Stomach (tissue), 9 donors: ENCODE results near the gene STOX1. TPM values are rescaled to one million over a fixed set of nuclear protein-coding genes. Genes with fewer than 3 reads are reported as not detected.
"Not testable (repeated sequence)": the region's sequence is repeated elsewhere in the genome, so short reads cannot be mapped to it uniquely, and the experiment has no call there.

ENCODE experiments used
- DNase-seq, 2 donors: peaks; one replicate each; pipeline versions ENCODE4 v3.0.0 to v3.0.0-alpha.2; 2013 to 2019
- H3K27ac ChIP-seq, 5 donors: fragments of 200-600 bp in 4 of 5; sonication (generic) in 4 of 5; one replicate each; pipeline ENCODE4 v1.5.1; 2013 to 2019; ENCODE audit warnings: mild to moderate bottlenecking in 1 of 5, moderate library complexity in 1 of 5
- H3K27me3 ChIP-seq, 3 donors: fragments of 200-600 bp; sonication (generic); one replicate each; pipeline ENCODE4 v1.5.1; 2017 to 2019; ENCODE audit warnings: mixed run types in 1 of 3
- H3K36me3 ChIP-seq, 4 donors: fragments of 200-600 bp; sonication (generic); 1 replicate in 3 of 4; 2 replicates in 1 of 4; pipeline ENCODE4 v1.5.1; 2016 to 2019
- H3K4me1 ChIP-seq, 4 donors: fragments of 200-600 bp; sonication (generic); one replicate each; pipeline ENCODE4 v1.5.1; 2016 to 2019
- H3K4me3 ChIP-seq, 4 donors: fragments of 200-600 bp; sonication (generic) in 3 of 4; one replicate each; pipeline ENCODE4 v1.5.1; 2016 to 2019; ENCODE audit warnings: mild to moderate bottlenecking in 1 of 4
- H3K9me3 ChIP-seq, 4 donors: fragments of 200-600 bp; sonication (generic); one replicate each; pipeline ENCODE4 v1.5.1; 2016 to 2019
- CTCF ChIP-seq, 7 experiments: fragments of 450-650 bp in 4 of 7; fragments of 200-600 bp in 3 of 7; sonication (generic) in 3 of 7; IDR thresholded peaks; one replicate each; pipeline ENCODE4 v1.5.1; 2016 to 2019; ENCODE audit warnings: antibody characterized with exemption in 7 of 7, control low read depth in 2 of 7, mild to moderate bottlenecking in 1 of 7
- EP300 ChIP-seq: sonication (generic); formaldehyde crosslinking; IDR thresholded peaks from one replicate; pipeline ENCODE4 v1.6.1; 2017; ENCODE audit warnings: antibody characterized with exemption
- POLR2A ChIP-seq, 4 donors: fragments of 450-650 bp; IDR thresholded peaks; one replicate each; pipeline ENCODE4 v1.6.1; 2016; ENCODE audit warnings: antibody characterized with exemption in 4 of 4, control low read depth in 2 of 4, mild to moderate bottlenecking in 1 of 4, moderate library complexity in 1 of 4
- POLR2AphosphoS5 ChIP-seq, 3 donors: sonication (generic); formaldehyde crosslinking; IDR thresholded peaks; one replicate each; pipeline ENCODE4 v1.6.1; 2016; ENCODE audit warnings: antibody characterized with exemption in 3 of 3
- whole genome bisulfite sequencing, 5 donors: extraction: QIAGEN DNeasy Blood & Tissue Kit in 3 of 5; methylation state at CpG; one replicate each; pipeline versions ENCODE4 v1.1.5 to v1.1.7; 2013 to 2018; 5-methylcytosine and 5-hydroxymethylcytosine counted together
- intact Hi-C: fragments of 100-400 bp; cut with DNase I; formaldehyde crosslinking; loops from one replicate; pipeline ENCODE4 v1.15.1; 2023; ENCODE audit warnings: low total_unique reads
- polyA plus RNA-seq, 3 donors: library from polyadenylated mRNA; stranded (reverse); fragments of 200-250 nt; gene quantifications; one replicate each; pipeline ENCODE4 v1.2.3, GENCODE V29; 2013
- total RNA-seq, 5 donors: library from RNA; depleted of rRNA; stranded (reverse); fragments of >200 nt; gene quantifications; one replicate each; pipeline versions ENCODE4 v1.1.0 to v1.2.3, GENCODE V29; 2014 to 2016
- donor health status: healthy with polysubstance abuse.
- donor health status: Bipolar disorder and iron deficiency.
- donor health status: healthy.

Gene STOX1
- total and polyA plus RNA-seq, 8 donors = 1.2 to 13.8 (median 3.4) TPM

GRCh38 chr10:68800211-68800610, 27.1 kb upstream of the STOX1 start:
- H3K4me3 ChIP-seq = no peak overlapping the region
- no peak for DNase-seq
- intact Hi-C loops = no loop called here
- H3K36me3 ChIP-seq = peaks cover 6 to 20% (median 16%) of the 10 kb centered on the region in 4 donors
- 64 to 79% (median 73%) methylated on average over 2 of the region's 2 CpGs for WGBS, 5 donors
- no peaks in the 10 kb centered on the region for H3K9me3 ChIP-seq
- H3K27me3 ChIP-seq = no peaks in the 10 kb centered on the region
- no peaks in the 10 kb centered on the region for H3K4me1 ChIP-seq
- no peak overlapping the region for H3K27ac ChIP-seq
- no peak for TF ChIP-seq EP300
- TF ChIP-seq POLR2A (IDR thresholded peaks at IDR 0.05) = no peak
- no peak for TF ChIP-seq CTCF (IDR thresholded peaks at IDR 0.05)
- TF ChIP-seq POLR2AphosphoS5 (IDR thresholded peaks at IDR 0.05) = no peak

- intact Hi-C loops = no loop called here
- Histone ChIP-seq H3K27ac (no peak overlapping the region), H3K4me3 (no peak overlapping the region), H3K4me1 (no peaks in the 10 kb centered on the region), H3K36me3 (no peaks in the 10 kb centered on the region), H3K27me3 (no peaks in the 10 kb centered on the region), H3K9me3 (no peaks in the 10 kb centered on the region)
- TF ChIP-seq CTCF (IDR thresholded peaks at IDR 0.05) (no peak), POLR2A (IDR thresholded peaks at IDR 0.05) (no peak), POLR2AphosphoS5 (IDR thresholded peaks at IDR 0.05) (no peak), EP300 (no peak)
- DNase-seq = no peak
- WGBS, 5 donors = 96 to 100% (median 97%) methylated on average over 1 of the region's 1 CpG
These were observed 22.6 kb upstream of the STOX1 start for GRCh38 chr10:68804692-68805091.

- DNase-seq, H3K27ac ChIP-seq, H3K27me3 ChIP-seq, H3K4me3 ChIP-seq, H3K36me3 ChIP-seq, H3K9me3 ChIP-seq, intact Hi-C loops, H3K4me1 ChIP-seq: not testable (repeated sequence)
- 91 to 96% (median 94%) methylated on average over 9 of the region's 9 CpGs for WGBS, 5 donors
These were observed 16.5 kb upstream of the STOX1 start for GRCh38 chr10:68810830-68811229.

- Histone ChIP-seq H3K4me1 (no peaks in the 10 kb centered on the region), H3K36me3 (no peaks in the 10 kb centered on the region), H3K27me3 (no peaks in the 10 kb centered on the region), H3K27ac (no peak overlapping the region), H3K9me3 (no peaks in the 10 kb centered on the region), H3K4me3 (no peak overlapping the region)
- 66 to 79% (median 77%) methylated on average over 7 of the region's 7 CpGs for WGBS, 5 donors
- intact Hi-C loops = no loop called here
- DNase-seq = no peak
- TF ChIP-seq CTCF (IDR thresholded peaks at IDR 0.05) = no peak
- TF ChIP-seq POLR2A (IDR thresholded peaks at IDR 0.05) = no peak
- no peak for TF ChIP-seq POLR2AphosphoS5 (IDR thresholded peaks at IDR 0.05)
- no peak for TF ChIP-seq EP300
These were observed 15.9 kb upstream of the STOX1 start for GRCh38 chr10:68811314-68812009.

- H3K9me3 ChIP-seq = no peaks in the 10 kb centered on the region
- intact Hi-C loops = no loop called here
- no peak overlapping the region for H3K27ac ChIP-seq
- DNase-seq = no peak
- no peaks in the 10 kb centered on the region for H3K27me3 ChIP-seq
- H3K4me1 ChIP-seq = no peaks in the 10 kb centered on the region
- TF ChIP-seq POLR2AphosphoS5 (IDR thresholded peaks at IDR 0.05) (no peak), EP300 (no peak), POLR2A (IDR thresholded peaks at IDR 0.05) (no peak), CTCF (IDR thresholded peaks at IDR 0.05) (no peak)
- H3K4me3 ChIP-seq = no peak overlapping the region
- no peaks in the 10 kb centered on the region for H3K36me3 ChIP-seq
- 75 to 100% (median 76%) methylated on average over 1 to 4 of the region's 4 CpGs for WGBS, 5 donors
These were observed 14.9 kb upstream of the STOX1 start for GRCh38 chr10:68812420-68812819.
